Testis (tissue), 3 donors: ENCODE data around the gene ATG10. TPM values are rescaled to one million over a fixed set of nuclear protein-coding genes. Genes with fewer than 3 reads are reported as not detected.

Experiments used
- DNase-seq: peaks from one replicate; pipeline ENCODE4 v3.0.0-alpha.2; 2019
- H3K27ac ChIP-seq, 2 donors: fragments of 200-600 bp; sonication (generic); one replicate each; pipeline ENCODE4 v1.5.1; 2019
- H3K27me3 ChIP-seq: fragments of 200-600 bp; sonication (generic); one replicate; pipeline ENCODE4 v1.5.1; 2019
- H3K36me3 ChIP-seq: fragments of 200-600 bp; sonication (generic); one replicate; pipeline ENCODE4 v1.5.1; 2017; ENCODE audit warnings: low read depth; ENCODE audit errors: missing control alignments
- H3K4me1 ChIP-seq: fragments of 200-600 bp; sonication (generic); one replicate; pipeline ENCODE4 v1.5.1; 2019
- H3K4me3 ChIP-seq, 2 donors: fragments of 200-600 bp; sonication (generic); one replicate each; pipeline ENCODE4 v1.5.1; 2017 to 2019
- H3K9me3 ChIP-seq: fragments of 200-600 bp; sonication (generic); one replicate; pipeline ENCODE4 v1.5.1; 2017
- POLR2A ChIP-seq: fragments of 450-650 bp; IDR thresholded peaks from one replicate; pipeline ENCODE4 v1.6.1; 2017; ENCODE audit warnings: antibody characterized with exemption, mild to moderate bottlenecking, moderate library complexity
- WGBS, 2 donors: methylation state at CpG; one replicate each; pipeline ENCODE4 v1.1.5; 2018; 5-methylcytosine and 5-hydroxymethylcytosine counted together
- intact Hi-C: fragments of 100-400 bp; cut with DNase I; formaldehyde crosslinking; loops from one replicate; pipeline ENCODE4 v1.15.1; 2023; ENCODE audit warnings: low total_unique reads
- polyA plus RNA-seq: library from polyadenylated mRNA; stranded (reverse); fragments of 350-450 nt; fragmentation: Illumina TruSeq; extraction: RNeasy Lipid Tissue Mini Kit (QIAGEN cat#74804); gene quantifications from one replicate; pipeline ENCODE4 v1.2.3, GENCODE V29; 2014; ENCODE audit warnings: low read depth, low replicate concordance; ENCODE audit not compliant: insufficient read depth
- total RNA-seq, 2 donors: library from RNA; depleted of rRNA; stranded (reverse); fragments of >200 nt; gene quantifications; one replicate each; pipeline ENCODE4 v1.2.3, GENCODE V29; 2016
- TF ChIP-seq, protein P1 (sequence below), 3 experiments: fragments of 450-650 bp in 2 of 3; fragments of 200-600 bp in 1 of 3; sonication (generic) in 1 of 3; IDR thresholded peaks; one replicate each; pipeline ENCODE4 v1.5.1; 2016 to 2019; ENCODE audit warnings: antibody characterized with exemption in 3 of 3, mild to moderate bottlenecking in 2 of 3, moderate library complexity in 1 of 3

ATG10 gene
- total and polyA plus RNA-seq, 3 donors from 2014 or later, result 10.0 to 15.1 (median 14.4) TPM

DNA sequence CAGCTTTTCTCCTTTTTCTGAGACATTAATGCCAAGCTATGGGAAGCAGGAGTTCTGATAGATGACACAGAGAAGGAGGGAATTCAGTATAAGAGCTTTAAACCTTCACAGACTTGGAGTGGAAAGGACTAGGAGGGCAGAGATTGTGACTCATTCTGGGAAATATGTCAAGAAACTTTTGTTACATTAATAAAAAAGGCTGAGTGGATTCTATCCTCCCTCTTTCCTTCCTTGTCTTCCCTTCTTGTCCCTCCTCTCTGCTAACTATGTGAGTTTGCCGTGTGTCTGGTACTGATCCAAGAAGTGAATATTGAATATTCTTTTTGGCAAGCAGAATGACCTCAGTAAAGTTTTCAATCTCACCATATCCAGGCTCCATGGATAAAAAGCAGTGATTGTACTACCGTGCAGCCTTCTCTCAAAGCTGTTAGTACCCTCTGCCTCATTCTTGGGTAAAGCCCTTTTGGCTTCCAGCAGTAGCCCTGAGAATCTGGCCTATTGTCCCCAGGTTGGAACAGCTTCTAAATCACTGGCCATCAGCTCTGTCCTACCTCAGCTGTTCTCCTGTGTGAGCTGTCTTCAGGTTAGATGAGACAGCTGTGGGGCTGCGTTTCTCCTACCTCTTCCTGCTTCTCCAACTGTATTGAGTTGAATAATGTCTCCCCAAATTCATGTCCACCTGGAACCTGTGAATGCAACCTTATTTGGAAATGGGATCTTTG is 73.9 kb downstream of the ATG10 start:
- Histone ChIP-seq H3K4me1 (peaks cover 6% of the 10 kb centered on the region), H3K9me3 (no peaks in the 10 kb centered on the region), H3K4me3 (no peak overlapping the region), H3K27ac (no peak overlapping the region), H3K36me3 (no peaks in the 10 kb centered on the region), H3K27me3 (no peaks in the 10 kb centered on the region)
- DNase-seq, result no peak
- 54 to 66% methylated on average over 3 of the region's 3 CpGs for WGBS, 2 donors
- no peak for TF ChIP-seq POLR2A
- TF ChIP-seq, protein P1, sequence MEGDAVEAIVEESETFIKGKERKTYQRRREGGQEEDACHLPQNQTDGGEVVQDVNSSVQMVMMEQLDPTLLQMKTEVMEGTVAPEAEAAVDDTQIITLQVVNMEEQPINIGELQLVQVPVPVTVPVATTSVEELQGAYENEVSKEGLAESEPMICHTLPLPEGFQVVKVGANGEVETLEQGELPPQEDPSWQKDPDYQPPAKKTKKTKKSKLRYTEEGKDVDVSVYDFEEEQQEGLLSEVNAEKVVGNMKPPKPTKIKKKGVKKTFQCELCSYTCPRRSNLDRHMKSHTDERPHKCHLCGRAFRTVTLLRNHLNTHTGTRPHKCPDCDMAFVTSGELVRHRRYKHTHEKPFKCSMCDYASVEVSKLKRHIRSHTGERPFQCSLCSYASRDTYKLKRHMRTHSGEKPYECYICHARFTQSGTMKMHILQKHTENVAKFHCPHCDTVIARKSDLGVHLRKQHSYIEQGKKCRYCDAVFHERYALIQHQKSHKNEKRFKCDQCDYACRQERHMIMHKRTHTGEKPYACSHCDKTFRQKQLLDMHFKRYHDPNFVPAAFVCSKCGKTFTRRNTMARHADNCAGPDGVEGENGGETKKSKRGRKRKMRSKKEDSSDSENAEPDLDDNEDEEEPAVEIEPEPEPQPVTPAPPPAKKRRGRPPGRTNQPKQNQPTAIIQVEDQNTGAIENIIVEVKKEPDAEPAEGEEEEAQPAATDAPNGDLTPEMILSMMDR (IDR thresholded peaks at IDR 0.05), result no peak
- intact Hi-C loops, result no loop called here

DNA sequence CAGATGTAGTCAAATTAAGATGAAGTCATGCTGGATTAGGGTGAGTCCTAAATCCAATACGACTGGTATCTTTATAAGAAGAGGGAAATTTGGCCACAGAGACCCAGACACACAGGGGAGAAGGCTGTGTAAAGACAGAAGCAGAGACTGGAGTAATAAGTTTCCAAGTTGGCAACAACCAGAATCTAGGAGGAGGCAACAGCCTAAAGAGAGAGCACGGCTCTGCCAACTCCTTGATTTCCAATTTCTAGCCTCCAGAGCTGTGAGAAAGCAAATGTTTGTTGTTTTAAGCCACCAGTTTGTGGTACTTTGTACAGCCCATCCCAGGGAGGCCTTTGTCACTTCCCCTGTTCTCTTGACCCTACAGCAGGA is 74.4 kb downstream of the ATG10 start:
- intact Hi-C loops, result no loop called here
- Histone ChIP-seq H3K36me3 (no peaks in the 10 kb centered on the region), H3K9me3 (no peaks in the 10 kb centered on the region), H3K4me1 (peaks cover 6% of the 10 kb centered on the region), H3K27ac (no peak overlapping the region), H3K27me3 (no peaks in the 10 kb centered on the region), H3K4me3 (no peak overlapping the region)
- DNase-seq, result no peak
- 35 to 52% methylated on average over 2 of the region's 2 CpGs for whole genome bisulfite sequencing, 2 donors
- TF ChIP-seq POLR2A, result no peak
- TF ChIP-seq, protein P1 (IDR thresholded peaks at IDR 0.05), result no peak

DNA sequence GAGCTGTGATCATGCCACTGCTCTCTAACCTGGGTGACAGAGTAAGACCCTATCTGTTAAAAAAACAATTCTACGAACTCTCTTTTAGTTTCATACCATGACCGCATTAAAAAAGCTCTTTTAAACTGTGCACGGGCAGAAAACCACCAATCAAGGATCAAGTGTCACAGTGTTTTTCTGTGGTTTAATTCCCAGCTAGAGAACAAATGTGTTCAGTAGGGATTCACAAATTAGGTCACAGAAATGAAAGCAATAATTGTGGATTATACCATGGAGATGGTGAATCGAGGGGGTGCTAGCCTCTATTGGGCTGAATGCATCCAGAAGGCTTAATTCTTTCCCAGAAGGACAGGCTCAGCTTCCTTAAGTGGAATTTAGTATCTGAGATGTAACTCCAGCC is 79.1 kb downstream of the ATG10 start:
- Histone ChIP-seq H3K4me1 (no peaks in the 10 kb centered on the region), H3K27ac (no peak overlapping the region), H3K9me3 (no peaks in the 10 kb centered on the region), H3K27me3 (no peaks in the 10 kb centered on the region), H3K36me3 (no peaks in the 10 kb centered on the region), H3K4me3 (no peak overlapping the region)
- WGBS, 2 donors, result 90 to 93% methylated on average over 4 of the region's 4 CpGs
- intact Hi-C loops, result no loop called here
- no peak for DNase-seq
- TF ChIP-seq, protein P1 (IDR thresholded peaks at IDR 0.05), result no peak
- no peak for TF ChIP-seq POLR2A

DNA sequence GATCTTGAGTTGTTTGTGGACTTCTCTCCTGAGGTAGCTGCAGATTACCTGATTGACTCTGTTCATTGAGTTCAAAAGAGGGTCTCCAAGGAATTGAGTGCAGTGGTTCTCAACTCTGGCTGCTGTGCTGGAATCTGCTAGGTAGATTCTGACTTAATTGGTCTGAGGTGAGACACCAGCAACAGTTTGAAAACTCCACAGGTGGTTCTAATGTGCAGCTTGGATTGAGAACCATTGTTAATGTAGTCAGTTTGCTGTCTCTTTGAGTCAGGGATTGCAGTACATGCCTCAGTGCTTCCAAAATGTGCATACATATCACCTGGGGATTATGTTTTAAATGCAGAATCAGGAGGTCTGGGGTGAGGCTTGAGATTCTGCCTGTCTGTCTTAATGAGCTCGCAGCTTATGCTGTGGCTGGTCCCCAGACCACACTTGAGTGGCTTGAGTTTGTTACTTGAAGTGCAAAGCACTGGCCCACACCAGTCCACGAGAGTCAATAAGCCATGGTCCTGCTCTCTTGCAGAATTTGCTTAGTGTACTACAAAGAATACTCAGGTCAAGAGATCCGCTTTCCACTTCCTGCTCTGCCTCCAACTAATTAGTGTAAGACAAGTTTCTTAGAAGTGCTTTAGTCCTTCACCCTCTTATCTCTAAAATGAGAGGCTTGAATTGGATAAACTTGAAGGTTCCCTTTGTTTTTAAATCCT is 82.3 kb downstream of the ATG10 start:
- Histone ChIP-seq H3K27me3 (no peaks in the 10 kb centered on the region), H3K4me3 (no peak overlapping the region), H3K9me3 (no peaks in the 10 kb centered on the region), H3K36me3 (no peaks in the 10 kb centered on the region), H3K4me1 (no peaks in the 10 kb centered on the region), H3K27ac (no peak overlapping the region)
- DNase-seq, result no peak
- 88 to 90% methylated on average over 3 of the region's 3 CpGs for WGBS, 2 donors
- TF ChIP-seq, protein P1 (IDR thresholded peaks at IDR 0.05), result no peak
- TF ChIP-seq POLR2A, result no peak
- intact Hi-C loops, result no loop called here
